Germinal center (tissue), 1 donor: ENCODE measurements around the gene SRSF4.
"Not testable (repeated sequence)": the region's sequence is repeated elsewhere in the genome, so short reads cannot be mapped to it uniquely, and the experiment has no call there.

ENCODE experiments used
- DNase-seq: peaks from one replicate; pipeline ENCODE4 v3.0.0; 2012; ENCODE audit warnings: mixed read lengths, low spot score

SRSF4 gene

GRCh38 chr1:29181413-29182225 is at the start of gene SRSF4:
TSS of gene SRSF4 (minus strand) at chr1:29181900. CDS start at chr1:29181752, 148 bp downstream.
- peak; percentile 99 for DNase-seq

- peak; percentile 97 for DNase-seq
Measured at GRCh38 chr1:29230553-29231378, 49.1 kb upstream of the SRSF4 start, which contains the start of gene MECR. TSS of gene MECR (minus strand) at chr1:29230934. CDS start at chr1:29230906, 28 bp downstream.

- no peak for DNase-seq
Measured at GRCh38 chr1:29230204-29230552, 48.5 kb upstream of the SRSF4 start.

GRCh38 chr1:29227511-29227910 is 45.8 kb upstream of the SRSF4 start:
- DNase-seq = no peak

- no peak for DNase-seq
Measured at GRCh38 chr1:29225361-29225760, 43.7 kb upstream of the SRSF4 start.

GRCh38 chr1:29224356-29224837 is 42.7 kb upstream of the SRSF4 start:
- no peak for DNase-seq

- no peak for DNase-seq
Measured at GRCh38 chr1:29223521-29223920, 41.8 kb upstream of the SRSF4 start.

GRCh38 chr1:29222686-29223085 is 41.0 kb upstream of the SRSF4 start:
- no peak for DNase-seq

- not testable (repeated sequence) for DNase-seq
Measured at GRCh38 chr1:29222260-29222659, 40.6 kb upstream of the SRSF4 start.

GRCh38 chr1:29221296-29221695 is 39.6 kb upstream of the SRSF4 start:
- DNase-seq = no peak

GRCh38 chr1:29218223-29218622 is 36.5 kb upstream of the SRSF4 start:
- DNase-seq = no peak

- no peak for DNase-seq
Measured at GRCh38 chr1:29217633-29218032, 35.9 kb upstream of the SRSF4 start.

GRCh38 chr1:29213055-29213454 is 31.4 kb upstream of the SRSF4 start:
- no peak for DNase-seq

GRCh38 chr1:29211086-29212030 is 29.7 kb upstream of the SRSF4 start:
- no peak for DNase-seq

- peak; percentile 43 for DNase-seq
Measured at GRCh38 chr1:29210278-29211085, 28.8 kb upstream of the SRSF4 start.

GRCh38 chr1:29209173-29209572 is 27.5 kb upstream of the SRSF4 start:
- no peak for DNase-seq

- no peak for DNase-seq
Measured at GRCh38 chr1:29208442-29208841, 26.7 kb upstream of the SRSF4 start.

GRCh38 chr1:29202584-29203340 is 21.1 kb upstream of the SRSF4 start:
- peak; percentile 87 for DNase-seq

- DNase-seq = no peak
Measured at GRCh38 chr1:29202053-29202452, 20.4 kb upstream of the SRSF4 start.

GRCh38 chr1:29201595-29202051 is 19.9 kb upstream of the SRSF4 start:
- DNase-seq = no peak
